ENCODE results near the gene OGFOD2.

GRCh38 chr12:122955156-122955555 lies 19.9 kb upstream of the OGFOD2 start:
- TF ChIP-seq CTCF (optimal IDR thresholded peaks at IDR 0.05 in 1 of 3, IDR thresholded peaks at IDR 0.05 in 1 of 3, conservative IDR thresholded peaks at IDR 0.05 in 1 of 3; ENCODE audit: extremely low read depth in 1 of 3, insufficient read depth in 2 of 3, low read length in 3 of 3) (no peak), EZH2 (IDR thresholded peaks at IDR 0.05; ENCODE audit: low read length) (no peak)
